Duodenal mucosa (tissue), 2 donors: ENCODE results near the gene C2orf92.

Experiments
- H3K27ac ChIP-seq: one replicate; pipeline ENCODE4 v1.7.0; 2013; ENCODE audit warnings: low read depth, low read length
- H3K27me3 ChIP-seq, 2 donors: one replicate each; pipeline ENCODE4 v1.7.0; 2013; ENCODE audit warnings: low read length in 2 of 2, control low read depth in 1 of 2; ENCODE audit not compliant: insufficient read depth in 2 of 2, control insufficient read depth in 1 of 2
- H3K36me3 ChIP-seq, 2 donors: one replicate each; pipeline ENCODE4 v1.7.0; 2013; ENCODE audit warnings: low read length in 2 of 2, control low read depth in 1 of 2; ENCODE audit not compliant: insufficient read depth in 2 of 2, control insufficient read depth in 1 of 2
- H3K4me1 ChIP-seq, 2 donors: one replicate each; pipeline ENCODE4 v1.7.0; 2013; ENCODE audit warnings: low read length in 2 of 2, control low read depth in 1 of 2; ENCODE audit not compliant: insufficient read depth in 2 of 2, control insufficient read depth in 1 of 2
- H3K4me3 ChIP-seq, 2 donors: one replicate each; pipeline ENCODE4 v1.7.0; 2013; ENCODE audit warnings: low read length in 2 of 2, low read depth in 1 of 2
- H3K9ac ChIP-seq, 2 donors: one replicate each; pipeline ENCODE4 v1.7.0; 2013; ENCODE audit warnings: low read length in 2 of 2, low read depth in 1 of 2
- H3K9me3 ChIP-seq, 2 donors: one replicate each; pipeline ENCODE4 v1.7.0; 2013; ENCODE audit warnings: low read length in 2 of 2, control low read depth in 1 of 2; ENCODE audit not compliant: control insufficient read depth in 1 of 2

The C2orf92 gene

GRCh38 chr2:97727296-97727695 lies 57.8 kb downstream of the C2orf92 start:
- Histone ChIP-seq H3K27me3 (no peaks in the 10 kb centered on the region), H3K36me3 (peaks cover 0 to 4% of the 10 kb centered on the region in 2 donors), H3K4me1 (peaks cover 0 to 9% of the 10 kb centered on the region in 2 donors), H3K27ac (no peak overlapping the region), H3K9ac (no peak overlapping the region), H3K9me3 (no peaks in the 10 kb centered on the region), H3K4me3 (no peak overlapping the region)

- H3K9ac ChIP-seq: no peak overlapping the region
- peaks cover 0 to 9% of the 10 kb centered on the region in 2 donors for H3K4me1 ChIP-seq
- no peaks in the 10 kb centered on the region for H3K9me3 ChIP-seq
- no peak overlapping the region for H3K4me3 ChIP-seq
- peaks cover 0 to 4% of the 10 kb centered on the region in 2 donors for H3K36me3 ChIP-seq
- H3K27me3 ChIP-seq: no peaks in the 10 kb centered on the region
- no peak overlapping the region for H3K27ac ChIP-seq
These were observed 58.7 kb downstream of the C2orf92 start for GRCh38 chr2:97728091-97728731.

- no peak overlapping the region for H3K27ac ChIP-seq
- H3K9ac ChIP-seq: no peak overlapping the region
- no peak overlapping the region for H3K4me3 ChIP-seq
- no peaks in the 10 kb centered on the region for H3K27me3 ChIP-seq
- no peaks in the 10 kb centered on the region for H3K9me3 ChIP-seq
- peaks cover 0 to 9% of the 10 kb centered on the region in 2 donors for H3K4me1 ChIP-seq
- peaks cover 0 to 4% of the 10 kb centered on the region in 2 donors for H3K36me3 ChIP-seq
These were observed 60.7 kb downstream of the C2orf92 start for GRCh38 chr2:97730245-97730644.

- H3K9me3 ChIP-seq: no peaks in the 10 kb centered on the region
- H3K4me1 ChIP-seq: peaks cover 0 to 9% of the 10 kb centered on the region in 2 donors
- H3K27ac ChIP-seq: no peak overlapping the region
- H3K27me3 ChIP-seq: no peaks in the 10 kb centered on the region
- peaks cover 0 to 4% of the 10 kb centered on the region in 2 donors for H3K36me3 ChIP-seq
- no peak overlapping the region for H3K9ac ChIP-seq
- no peak overlapping the region for H3K4me3 ChIP-seq
These were observed 61.9 kb downstream of the C2orf92 start for GRCh38 chr2:97731274-97732020.

- Histone ChIP-seq H3K9me3 (no peaks in the 10 kb centered on the region), H3K4me1 (peaks cover 0 to 9% of the 10 kb centered on the region in 2 donors)
These were observed 63.2 kb downstream of the C2orf92 start for GRCh38 chr2:97732436-97733340.

GRCh38 chr2:97733341-97734035 lies 64.0 kb downstream of the C2orf92 start:
- H3K36me3 ChIP-seq: no peaks in the 10 kb centered on the region
- no peak overlapping the region for H3K4me3 ChIP-seq
- no peak overlapping the region for H3K9ac ChIP-seq
- H3K27ac ChIP-seq: no peak overlapping the region
- peaks cover 0 to under 1% of the 10 kb centered on the region in 2 donors for H3K4me1 ChIP-seq
- no peaks in the 10 kb centered on the region for H3K9me3 ChIP-seq
- no peaks in the 10 kb centered on the region for H3K27me3 ChIP-seq

More at GRCh38 chr2:97732436-97733340, 63.2 kb downstream of the C2orf92 start:
- Histone ChIP-seq H3K36me3 (no peaks in the 10 kb centered on the region), H3K9ac (no peak overlapping the region), H3K4me3 (no peak overlapping the region), H3K27me3 (no peaks in the 10 kb centered on the region), H3K27ac (no peak overlapping the region)

GRCh38 chr2:97734061-97735051 lies 64.8 kb downstream of the C2orf92 start:
- Histone ChIP-seq H3K9me3 (no peaks in the 10 kb centered on the region), H3K9ac (no peak overlapping the region), H3K27me3 (no peaks in the 10 kb centered on the region), H3K36me3 (no peaks in the 10 kb centered on the region), H3K27ac (no peak overlapping the region), H3K4me1 (no peaks in the 10 kb centered on the region), H3K4me3 (no peak overlapping the region)

GRCh38 chr2:97735161-97735561 lies 65.6 kb downstream of the C2orf92 start:
- Histone ChIP-seq H3K27me3 (no peaks in the 10 kb centered on the region), H3K4me1 (no peaks in the 10 kb centered on the region), H3K36me3 (no peaks in the 10 kb centered on the region), H3K9ac (no peak overlapping the region), H3K4me3 (no peak overlapping the region), H3K9me3 (no peaks in the 10 kb centered on the region), H3K27ac (no peak overlapping the region)

GRCh38 chr2:97736185-97736584 lies 66.7 kb downstream of the C2orf92 start:
- H3K27me3 ChIP-seq: no peaks in the 10 kb centered on the region
- no peaks in the 10 kb centered on the region for H3K36me3 ChIP-seq
- H3K4me1 ChIP-seq: no peaks in the 10 kb centered on the region
- H3K4me3 ChIP-seq: no peak overlapping the region
- no peaks in the 10 kb centered on the region for H3K9me3 ChIP-seq
- H3K27ac ChIP-seq: no peak overlapping the region
- no peak overlapping the region for H3K9ac ChIP-seq
